HepG2 (cell line): Measurements from ENCODE around the gene CENPW. TPM values are rescaled to one million over a fixed set of nuclear protein-coding genes. Genes with fewer than 3 reads are reported as not detected.

Source experiments
- BHLHE40 ChIP-seq: IDR thresholded peaks from 2 replicates; pipeline ENCODE4 v1.6.1; 2011; ENCODE audit warnings: low read length, improper control_type of control experiment
- LCORL ChIP-seq, 2 experiments: fragments of 450-650 bp in 1 of 2; sonication (generic) in 1 of 2; formaldehyde crosslinking in 1 of 2; IDR thresholded peaks; 2 replicates each; pipeline versions ENCODE4 v1.5.0 to v1.6.1; 2017 to 2020; ENCODE audit warnings: antibody characterized with exemption in 1 of 2, missing genetic modification reagents in 1 of 2
- NFATC3 ChIP-seq: sonication (generic); formaldehyde crosslinking; IDR thresholded peaks from 2 replicates; pipeline ENCODE4 v1.5.1; 2020; ENCODE audit warnings: mild to moderate bottlenecking, missing genetic modification reagents
- SOX6 ChIP-seq, 2 experiments: fragments of 450-650 bp in 1 of 2; sonication (generic) in 1 of 2; formaldehyde crosslinking in 1 of 2; IDR thresholded peaks; 2 replicates each; pipeline versions ENCODE4 v1.4.0 to v1.6.1; 2017 to 2020; ENCODE audit warnings: antibody characterized with exemption in 1 of 2, mild to moderate bottlenecking in 1 of 2, missing genetic modification reagents in 1 of 2
- SRY ChIP-seq: sonication (generic); formaldehyde crosslinking; IDR thresholded peaks from 2 replicates; pipeline ENCODE4 v1.8.0; 2022; ENCODE audit warnings: mild to moderate bottlenecking, missing genetic modification reagents
- TCF7 ChIP-seq: sonication (generic); IDR thresholded peaks from 2 replicates; pipeline ENCODE4 v1.6.1; 2016; ENCODE audit warnings: antibody characterized with exemption, low read depth
- ZBTB7B ChIP-seq: sonication (generic); formaldehyde crosslinking; IDR thresholded peaks from 2 replicates; pipeline ENCODE4 v1.4.0; 2020; ENCODE audit warnings: missing genetic modification reagents
- ZNF558 ChIP-seq: sonication (generic); formaldehyde crosslinking; IDR thresholded peaks from 2 replicates; pipeline ENCODE4 v1.9.0; 2022; ENCODE audit warnings: mild to moderate bottlenecking, missing genetic modification reagents, borderline replicate concordance
- ZNF564 ChIP-seq: sonication (generic); formaldehyde crosslinking; IDR thresholded peaks from 2 replicates; pipeline ENCODE4 v1.8.1; 2023; ENCODE audit warnings: mild to moderate bottlenecking, missing genetic modification reagents
- ZNF672 ChIP-seq: sonication (generic); formaldehyde crosslinking; IDR thresholded peaks from 2 replicates; pipeline ENCODE4 v1.8.1; 2022; ENCODE audit warnings: missing genetic modification reagents
- polyA plus RNA-seq, 8 experiments: library from polyadenylated mRNA; depleted of rRNA in 3 of 8; stranded (reverse) in 7 of 8; unstranded in 1 of 8; fragments of >200 nt; fragmentation: Illumina TruSeq in 4 of 8; extraction: Trizol in 4 of 8; gene quantifications; 2 replicates each; pipeline versions ENCODE4 v1.2.1 to v1.2.3, GENCODE V29; 2011 to 2016; ENCODE audit warnings: low read depth in 4 of 8, missing spikeins in 1 of 8, mixed read lengths in 1 of 8; ENCODE audit not compliant: insufficient read depth in 1 of 8
- total RNA-seq, 5 experiments: library from RNA; depleted of rRNA; stranded (reverse); fragments of >200 nt; fragmentation: Illumina TruSeq; extraction: Trizol; gene quantifications; 2 replicates each; pipeline ENCODE4 v1.2.3, GENCODE V29; 2016; ENCODE audit warnings: low read depth in 1 of 5
- TF ChIP-seq, protein P1 (sequence below): sonication (generic); formaldehyde crosslinking; IDR thresholded peaks from 2 replicates; pipeline ENCODE4 v1.4.0; 2020; ENCODE audit warnings: missing genetic modification reagents, borderline replicate concordance
- TF ChIP-seq, protein P2 (sequence below): sonication (generic); formaldehyde crosslinking; IDR thresholded peaks from 2 replicates; pipeline ENCODE4 v1.5.0; 2020; ENCODE audit warnings: missing genetic modification reagents
- TF ChIP-seq, protein P3 (sequence below): IDR thresholded peaks from 2 replicates; pipeline ENCODE4 v1.6.1; 2016; ENCODE audit warnings: mild to moderate bottlenecking, missing biosample characterization, missing genetic modification reagents
- TF ChIP-seq, protein P4 (sequence below): sonication (generic); formaldehyde crosslinking; IDR thresholded peaks from 2 replicates; pipeline ENCODE4 v1.4.0; 2020; ENCODE audit warnings: mild to moderate bottlenecking, missing genetic modification reagents
- TF ChIP-seq, protein P5 (sequence below): sonication (generic); formaldehyde crosslinking; IDR thresholded peaks from 2 replicates; pipeline ENCODE4 v1.8.1; 2023; ENCODE audit warnings: mild to moderate bottlenecking, missing genetic modification reagents
- TF ChIP-seq, protein P6 (sequence below): sonication (generic); formaldehyde crosslinking; IDR thresholded peaks from 2 replicates; pipeline ENCODE4 v1.4.0; 2020; ENCODE audit warnings: mild to moderate bottlenecking, missing genetic modification reagents

The CENPW gene
- total and polyA plus RNA-seq, 2 of the 13 experiments (the other 11 are each of a cell fraction or from before 2014, with no cell fraction given) = 8.6 to 94.7 TPM

DNA sequence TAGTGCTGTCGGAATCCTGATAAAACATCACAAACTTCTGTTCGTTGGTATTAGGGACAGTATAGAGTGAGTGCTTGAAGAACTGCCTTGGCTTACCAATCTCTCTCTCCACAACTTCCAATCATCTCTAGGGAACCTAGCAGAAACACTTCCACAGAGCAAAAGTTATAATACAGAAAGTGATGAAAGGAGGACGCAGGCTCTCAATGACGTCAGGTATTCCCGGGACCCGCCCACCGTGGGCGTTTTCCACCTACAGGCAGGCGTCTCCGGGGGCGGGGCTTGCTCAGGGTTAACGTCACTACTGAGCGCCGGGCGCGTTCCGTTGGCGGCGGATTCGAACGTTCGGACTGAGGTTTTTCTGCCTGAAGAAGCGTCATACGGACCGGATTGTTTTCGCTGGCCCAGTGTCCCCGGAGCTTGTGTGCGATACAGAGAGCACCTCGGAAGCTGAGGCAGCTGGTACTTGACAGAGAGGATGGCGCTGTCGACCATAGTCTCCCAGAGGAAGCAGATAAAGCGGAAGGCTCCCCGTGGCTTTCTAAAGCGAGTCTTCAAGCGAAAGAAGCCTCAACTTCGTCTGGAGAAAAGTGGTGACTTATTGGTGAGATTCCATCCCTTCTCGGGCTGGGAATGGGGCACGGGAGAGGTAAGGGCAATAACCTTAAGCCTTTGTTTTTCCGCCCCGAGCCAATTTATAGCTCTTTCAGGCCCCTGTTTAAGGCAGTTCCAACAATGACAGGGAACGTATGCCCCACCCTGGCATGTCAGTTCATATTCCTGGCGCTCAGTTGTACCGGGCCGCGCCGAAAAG lies at the start of gene CENPW (continued):
- TF ChIP-seq, protein P1, sequence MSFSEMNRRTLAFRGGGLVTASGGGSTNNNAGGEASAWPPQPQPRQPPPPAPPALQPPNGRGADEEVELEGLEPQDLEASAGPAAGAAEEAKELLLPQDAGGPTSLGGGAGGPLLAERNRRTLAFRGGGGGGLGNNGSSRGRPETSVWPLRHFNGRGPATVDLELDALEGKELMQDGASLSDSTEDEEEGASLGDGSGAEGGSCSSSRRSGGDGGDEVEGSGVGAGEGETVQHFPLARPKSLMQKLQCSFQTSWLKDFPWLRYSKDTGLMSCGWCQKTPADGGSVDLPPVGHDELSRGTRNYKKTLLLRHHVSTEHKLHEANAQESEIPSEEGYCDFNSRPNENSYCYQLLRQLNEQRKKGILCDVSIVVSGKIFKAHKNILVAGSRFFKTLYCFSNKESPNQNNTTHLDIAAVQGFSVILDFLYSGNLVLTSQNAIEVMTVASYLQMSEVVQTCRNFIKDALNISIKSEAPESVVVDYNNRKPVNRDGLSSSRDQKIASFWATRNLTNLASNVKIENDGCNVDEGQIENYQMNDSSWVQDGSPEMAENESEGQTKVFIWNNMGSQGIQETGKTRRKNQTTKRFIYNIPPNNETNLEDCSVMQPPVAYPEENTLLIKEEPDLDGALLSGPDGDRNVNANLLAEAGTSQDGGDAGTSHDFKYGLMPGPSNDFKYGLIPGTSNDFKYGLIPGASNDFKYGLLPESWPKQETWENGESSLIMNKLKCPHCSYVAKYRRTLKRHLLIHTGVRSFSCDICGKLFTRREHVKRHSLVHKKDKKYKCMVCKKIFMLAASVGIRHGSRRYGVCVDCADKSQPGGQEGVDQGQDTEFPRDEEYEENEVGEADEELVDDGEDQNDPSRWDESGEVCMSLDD (CRISPR knock-in tag) = peak; percentile 28; the same call in 1 of the 2 replicates
- TF ChIP-seq, protein P2, sequence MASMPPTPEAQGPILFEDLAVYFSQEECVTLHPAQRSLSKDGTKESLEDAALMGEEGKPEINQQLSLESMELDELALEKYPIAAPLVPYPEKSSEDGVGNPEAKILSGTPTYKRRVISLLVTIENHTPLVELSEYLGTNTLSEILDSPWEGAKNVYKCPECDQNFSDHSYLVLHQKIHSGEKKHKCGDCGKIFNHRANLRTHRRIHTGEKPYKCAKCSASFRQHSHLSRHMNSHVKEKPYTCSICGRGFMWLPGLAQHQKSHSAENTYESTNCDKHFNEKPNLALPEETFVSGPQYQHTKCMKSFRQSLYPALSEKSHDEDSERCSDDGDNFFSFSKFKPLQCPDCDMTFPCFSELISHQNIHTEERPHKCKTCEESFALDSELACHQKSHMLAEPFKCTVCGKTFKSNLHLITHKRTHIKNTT (CRISPR knock-in tag) = no peak
- TF ChIP-seq SOX6 (IDR thresholded peaks at IDR 0.05) (no peak), SOX6 (CRISPR knock-in tag; IDR thresholded peaks at IDR 0.05) (peak; percentile 60; the same call in 1 of the 2 replicates), ZNF564 (CRISPR knock-in tag) (no peak), ZNF672 (CRISPR knock-in tag) (no peak), NFATC3 (CRISPR knock-in tag) (no peak), BHLHE40 (peak; percentile 38; the same call in 1 of the 2 replicates), SRY (CRISPR knock-in tag) (no peak), ZBTB7B (CRISPR knock-in tag) (no peak), ZNF558 (CRISPR knock-in tag) (no peak), TCF7 (no peak), LCORL (IDR thresholded peaks at IDR 0.05) (no peak), LCORL (CRISPR knock-in tag; IDR thresholded peaks at IDR 0.05) (no peak)
- TF ChIP-seq, protein P3, sequence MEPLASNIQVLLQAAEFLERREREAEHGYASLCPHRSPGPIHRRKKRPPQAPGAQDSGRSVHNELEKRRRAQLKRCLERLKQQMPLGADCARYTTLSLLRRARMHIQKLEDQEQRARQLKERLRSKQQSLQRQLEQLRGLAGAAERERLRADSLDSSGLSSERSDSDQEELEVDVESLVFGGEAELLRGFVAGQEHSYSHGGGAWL (CRISPR knock-in tag) = peak; percentile 80; the same call in 1 of the 2 replicates
- TF ChIP-seq, protein P4, sequence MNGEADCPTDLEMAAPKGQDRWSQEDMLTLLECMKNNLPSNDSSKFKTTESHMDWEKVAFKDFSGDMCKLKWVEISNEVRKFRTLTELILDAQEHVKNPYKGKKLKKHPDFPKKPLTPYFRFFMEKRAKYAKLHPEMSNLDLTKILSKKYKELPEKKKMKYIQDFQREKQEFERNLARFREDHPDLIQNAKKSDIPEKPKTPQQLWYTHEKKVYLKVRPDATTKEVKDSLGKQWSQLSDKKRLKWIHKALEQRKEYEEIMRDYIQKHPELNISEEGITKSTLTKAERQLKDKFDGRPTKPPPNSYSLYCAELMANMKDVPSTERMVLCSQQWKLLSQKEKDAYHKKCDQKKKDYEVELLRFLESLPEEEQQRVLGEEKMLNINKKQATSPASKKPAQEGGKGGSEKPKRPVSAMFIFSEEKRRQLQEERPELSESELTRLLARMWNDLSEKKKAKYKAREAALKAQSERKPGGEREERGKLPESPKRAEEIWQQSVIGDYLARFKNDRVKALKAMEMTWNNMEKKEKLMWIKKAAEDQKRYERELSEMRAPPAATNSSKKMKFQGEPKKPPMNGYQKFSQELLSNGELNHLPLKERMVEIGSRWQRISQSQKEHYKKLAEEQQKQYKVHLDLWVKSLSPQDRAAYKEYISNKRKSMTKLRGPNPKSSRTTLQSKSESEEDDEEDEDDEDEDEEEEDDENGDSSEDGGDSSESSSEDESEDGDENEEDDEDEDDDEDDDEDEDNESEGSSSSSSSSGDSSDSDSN (CRISPR knock-in tag) = no peak
- TF ChIP-seq, protein P5, sequence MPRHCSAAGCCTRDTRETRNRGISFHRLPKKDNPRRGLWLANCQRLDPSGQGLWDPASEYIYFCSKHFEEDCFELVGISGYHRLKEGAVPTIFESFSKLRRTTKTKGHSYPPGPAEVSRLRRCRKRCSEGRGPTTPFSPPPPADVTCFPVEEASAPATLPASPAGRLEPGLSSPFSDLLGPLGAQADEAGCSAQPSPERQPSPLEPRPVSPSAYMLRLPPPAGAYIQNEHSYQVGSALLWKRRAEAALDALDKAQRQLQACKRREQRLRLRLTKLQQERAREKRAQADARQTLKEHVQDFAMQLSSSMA = 0 out of 2 replicates have a peak, but pooled peaks have one; percentile 68
- TF ChIP-seq, protein P6, sequence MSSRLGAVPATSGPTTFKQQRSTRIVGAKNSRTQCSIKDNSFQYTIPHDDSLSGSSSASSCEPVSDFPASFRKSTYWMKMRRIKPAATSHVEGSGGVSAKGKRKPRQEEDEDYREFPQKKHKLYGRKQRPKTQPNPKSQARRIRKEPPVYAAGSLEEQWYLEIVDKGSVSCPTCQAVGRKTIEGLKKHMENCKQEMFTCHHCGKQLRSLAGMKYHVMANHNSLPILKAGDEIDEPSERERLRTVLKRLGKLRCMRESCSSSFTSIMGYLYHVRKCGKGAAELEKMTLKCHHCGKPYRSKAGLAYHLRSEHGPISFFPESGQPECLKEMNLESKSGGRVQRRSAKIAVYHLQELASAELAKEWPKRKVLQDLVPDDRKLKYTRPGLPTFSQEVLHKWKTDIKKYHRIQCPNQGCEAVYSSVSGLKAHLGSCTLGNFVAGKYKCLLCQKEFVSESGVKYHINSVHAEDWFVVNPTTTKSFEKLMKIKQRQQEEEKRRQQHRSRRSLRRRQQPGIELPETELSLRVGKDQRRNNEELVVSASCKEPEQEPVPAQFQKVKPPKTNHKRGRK (CRISPR knock-in tag) = no peak
